Stimulated activated CD4-positive, alpha-beta T cell treated with anti-CD3 and anti-CD28 coated beads, Interleukin-4, amount 100 ng/mL, for 1 hour (primary cell): ENCODE measurements around the gene OR8H3.
"Not testable (repeated sequence)": the region's sequence is repeated elsewhere in the genome, so short reads cannot be mapped to it uniquely, and the experiment has no call there.

Source experiments
- DNase-seq: peaks from one replicate; pipeline ENCODE4 v3.0.0-alpha.2; 2020

The OR8H3 gene, protein sequence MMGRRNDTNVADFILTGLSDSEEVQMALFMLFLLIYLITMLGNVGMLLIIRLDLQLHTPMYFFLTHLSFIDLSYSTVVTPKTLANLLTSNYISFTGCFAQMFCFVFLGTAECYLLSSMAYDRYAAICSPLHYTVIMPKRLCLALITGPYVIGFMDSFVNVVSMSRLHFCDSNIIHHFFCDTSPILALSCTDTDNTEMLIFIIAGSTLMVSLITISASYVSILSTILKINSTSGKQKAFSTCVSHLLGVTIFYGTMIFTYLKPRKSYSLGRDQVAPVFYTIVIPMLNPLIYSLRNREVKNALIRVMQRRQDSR

GRCh38 chr11:56122073-56122472, at the start of gene OR8H3:
OR8H3 (plus strand) TSS chr11:56122373; CDS start chr11:56122373, 0 bp downstream.
- DNase-seq = no peak

DNA sequence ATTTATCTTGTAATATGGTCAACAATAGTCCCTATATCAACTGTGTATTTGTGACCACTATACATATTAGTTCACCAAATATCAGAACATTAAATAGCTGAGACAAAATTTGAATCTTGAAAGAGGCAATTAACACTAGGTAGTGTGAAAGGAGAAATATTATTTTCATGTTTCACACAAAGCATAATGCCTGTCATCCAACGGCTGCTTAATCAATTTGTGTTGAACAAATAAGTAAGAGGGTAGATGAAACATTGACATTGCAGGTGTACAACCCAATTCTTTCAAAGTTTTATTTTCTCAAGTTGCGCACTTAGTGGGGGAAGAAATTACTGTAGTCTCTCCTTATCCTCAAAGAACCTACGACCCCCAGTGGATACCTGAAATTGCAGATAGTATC, 32.5 kb upstream of the OR8H3 start:
- DNase-seq = no peak

DNA sequence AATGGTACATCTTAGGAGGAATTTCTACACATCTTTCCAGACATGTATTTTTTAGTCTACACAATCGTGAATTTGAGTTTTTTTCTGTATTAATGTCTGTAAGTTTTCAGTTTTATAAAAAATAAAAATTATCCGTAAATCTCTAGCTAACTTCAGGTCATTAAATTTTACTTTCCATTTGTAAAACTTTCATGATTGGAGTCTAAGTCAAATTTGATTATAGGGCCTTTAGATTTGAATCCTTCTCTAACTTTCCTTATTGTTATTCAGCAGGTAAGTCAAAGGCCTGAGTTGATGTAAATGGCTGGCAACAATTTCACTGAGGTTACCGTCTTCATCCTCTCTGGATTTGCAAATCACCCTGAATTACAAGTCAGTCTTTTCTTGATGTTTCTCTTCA, 29.2 kb upstream of the OR8H3 start, which contains the start of gene OR8I2:
OR8I2 (plus strand) TSS at position 301 of the 400 bp plus-strand sequence; CDS start at position 301, 0 bp downstream.
- DNase-seq = no peak

DNA sequence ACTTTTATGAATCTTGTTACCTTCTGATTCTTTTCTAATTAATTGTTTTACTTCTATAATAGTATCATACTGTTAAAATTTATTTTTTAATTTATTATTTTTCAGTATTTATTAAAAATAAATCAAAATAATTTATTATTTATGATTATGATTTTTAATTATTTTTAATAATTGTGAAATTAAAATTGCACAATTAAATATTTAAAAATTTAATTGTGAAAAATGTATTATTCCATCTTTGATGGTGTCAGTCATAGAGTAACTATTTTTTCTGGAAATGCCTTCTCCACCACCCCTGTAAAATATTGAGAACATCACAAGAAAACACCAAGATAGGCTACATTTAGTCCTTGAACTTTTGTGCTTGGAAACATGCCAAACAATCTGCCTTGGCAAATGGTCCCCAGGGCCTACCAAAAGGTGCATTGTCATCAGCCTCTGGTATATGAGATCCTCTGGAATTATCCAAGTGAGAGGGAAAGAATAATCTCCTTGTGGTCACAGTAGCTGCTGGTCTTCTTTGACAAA, 18.9 kb upstream of the OR8H3 start, which contains the start of gene OR8H2:
OR8H2 (plus strand) TSS at position 478 of the 528 bp plus-strand sequence. CDS start 1,356 bp downstream, outside the sequence.
- DNase-seq = no peak

GRCh38 chr11:56140151-56140661, 18.0 kb downstream of the OR8H3 start, which contains the start of gene OR8J3:
OR8J3 (minus strand) TSS chr11:56140201; CDS start chr11:56137718, 2,483 bp downstream.
- DNase-seq = no peak

DNA sequence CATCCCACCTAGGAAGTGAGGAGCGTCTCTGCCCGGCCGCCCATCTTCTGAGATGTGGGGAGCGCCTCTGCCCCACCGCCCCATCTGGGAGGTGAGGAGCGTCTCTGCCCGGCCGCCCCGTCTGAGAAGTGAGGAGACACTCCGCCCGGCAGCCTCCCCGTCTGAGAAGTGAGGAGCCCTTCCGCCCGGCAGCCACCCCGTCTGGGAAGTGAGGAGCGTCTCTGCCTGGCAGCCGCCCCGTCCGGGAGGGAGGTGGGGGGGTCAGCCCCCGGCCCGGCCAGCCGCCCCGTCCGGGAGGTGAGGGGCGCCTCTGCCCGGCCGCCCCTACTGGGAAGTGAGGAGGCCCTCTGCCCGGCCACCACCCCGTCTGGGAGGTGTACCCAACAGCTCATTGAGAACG, 21.5 kb downstream of the OR8H3 start:
- not testable (repeated sequence) for DNase-seq

GRCh38 chr11:56151376-56151775, 29.2 kb downstream of the OR8H3 start:
- no peak for DNase-seq

GRCh38 chr11:56152333-56152732, 30.2 kb downstream of the OR8H3 start:
- DNase-seq = no peak

GRCh38 chr11:56160217-56160616, 38.0 kb downstream of the OR8H3 start, which contains the start of gene OR8K5:
OR8K5 (minus strand) TSS chr11:56160317; CDS start chr11:56160317, 0 bp downstream.
- no peak for DNase-seq

DNA sequence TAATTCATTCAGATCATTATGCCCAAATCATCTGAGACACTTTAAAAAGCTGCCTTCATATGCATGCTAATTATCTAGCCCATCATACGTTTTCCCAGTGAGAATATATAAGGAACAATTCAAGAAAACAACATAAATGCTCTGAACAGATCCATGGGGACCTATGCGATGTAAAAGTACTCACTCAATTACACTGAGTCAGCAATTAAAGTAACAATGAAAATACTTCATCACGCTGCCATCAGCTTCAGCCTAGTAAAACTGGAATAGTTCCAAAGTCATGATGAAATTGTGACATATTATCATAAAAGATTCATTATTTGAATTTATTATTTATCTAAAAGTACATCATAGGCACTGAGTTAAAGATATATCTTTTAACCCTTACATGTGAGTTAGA, 41.6 kb downstream of the OR8H3 start:
- no peak for DNase-seq

GRCh38 chr11:56172256-56172830, 50.2 kb downstream of the OR8H3 start:
- no peak for DNase-seq
